HFFc6 (cell line): ENCODE results near the gene CADM2. TPM values are rescaled to one million over a fixed set of nuclear protein-coding genes. Genes with fewer than 3 reads are reported as not detected.

ENCODE experiments used
- DNase-seq: peaks from one replicate; pipeline ENCODE4 v3.0.0-alpha.2; 2018
- H3K27ac Mint-ChIP-seq: 2 replicates; pipeline ENCODE4 v1.8.0; 2020; ENCODE audit warnings: mild to moderate bottlenecking, mixed read lengths
- H3K27me3 Mint-ChIP-seq: 2 replicates; pipeline ENCODE4 v1.8.0; 2021; ENCODE audit warnings: mild to moderate bottlenecking, moderate library complexity, mixed read lengths; ENCODE audit not compliant: insufficient read depth
- H3K36me3 Mint-ChIP-seq: 2 replicates; pipeline ENCODE4 v1.8.0; 2021; ENCODE audit warnings: low read depth, mixed read lengths
- H3K4me1 Mint-ChIP-seq: 2 replicates; pipeline ENCODE4 v1.8.0; 2020; ENCODE audit warnings: low read depth, mixed read lengths
- H3K4me3 Mint-ChIP-seq: 2 replicates; pipeline ENCODE4 v1.8.0; 2020; ENCODE audit warnings: mild to moderate bottlenecking, moderate library complexity, mixed read lengths
- H3K9me3 Mint-ChIP-seq: 2 replicates; pipeline ENCODE4 v1.8.0; 2020; ENCODE audit warnings: mild to moderate bottlenecking, mixed read lengths
- CTCF ChIP-seq: fragments of 200-600 bp; sonication (generic); IDR thresholded peaks from 2 replicates; pipeline ENCODE4 v1.5.0; 2021; ENCODE audit warnings: antibody characterized with exemption, mild to moderate bottlenecking
- total RNA-seq, 6 experiments: library from RNA; stranded (reverse); fragmentation: NEBNext Ultra II Directional; extraction: Animal tissue kit (Norgen Biotek cat#: 25700); gene quantifications; 2 replicates in 1 of 6; 3 replicates in 5 of 6; pipeline ENCODE4 v1.2.3, GENCODE V29; 2021

CADM2 gene
- total RNA-seq, 6 experiments from 2014 or later: not detected

- DNase-seq: no peak
- no peak for TF ChIP-seq CTCF
- Mint-ChIP-seq H3K27me3 (no peaks in the 10 kb centered on the region), H3K36me3 (no peaks in the 10 kb centered on the region), H3K4me1 (no peaks in the 10 kb centered on the region), H3K9me3 (peaks cover 15% of the 10 kb centered on the region), H3K27ac (no peak overlapping the region), H3K4me3 (no peak overlapping the region)
Measured at GRCh38 chr3:85930718-85931117, 971.9 kb downstream of the CADM2 start.

GRCh38 chr3:85933326-85933725 lies 974.5 kb downstream of the CADM2 start:
- peaks cover 15% of the 10 kb centered on the region for H3K9me3 Mint-ChIP-seq
- TF ChIP-seq CTCF: no peak
- no peak overlapping the region for H3K4me3 Mint-ChIP-seq
- no peaks in the 10 kb centered on the region for H3K36me3 Mint-ChIP-seq
- no peak overlapping the region for H3K27ac Mint-ChIP-seq
- DNase-seq: no peak
- H3K4me1 Mint-ChIP-seq: no peaks in the 10 kb centered on the region
- no peaks in the 10 kb centered on the region for H3K27me3 Mint-ChIP-seq

GRCh38 chr3:85935171-85935570 lies 976.4 kb downstream of the CADM2 start:
- Mint-ChIP-seq H3K4me3 (no peak overlapping the region), H3K27me3 (no peaks in the 10 kb centered on the region), H3K4me1 (no peaks in the 10 kb centered on the region), H3K27ac (no peak overlapping the region), H3K36me3 (no peaks in the 10 kb centered on the region), H3K9me3 (peaks cover 15% of the 10 kb centered on the region)
- no peak for TF ChIP-seq CTCF
- DNase-seq: no peak

- Mint-ChIP-seq H3K4me3 (no peak overlapping the region), H3K27me3 (no peaks in the 10 kb centered on the region), H3K4me1 (no peaks in the 10 kb centered on the region), H3K36me3 (no peaks in the 10 kb centered on the region), H3K27ac (no peak overlapping the region), H3K9me3 (peaks cover 15% of the 10 kb centered on the region)
- DNase-seq: no peak
- TF ChIP-seq CTCF: no peak
Measured at GRCh38 chr3:85939074-85939482, 980.3 kb downstream of the CADM2 start.

- TF ChIP-seq CTCF: no peak
- no peaks in the 10 kb centered on the region for H3K4me1 Mint-ChIP-seq
- H3K36me3 Mint-ChIP-seq: no peaks in the 10 kb centered on the region
- H3K9me3 Mint-ChIP-seq: peaks cover 29% of the 10 kb centered on the region
- DNase-seq: no peak
- no peak overlapping the region for H3K4me3 Mint-ChIP-seq
- no peak overlapping the region for H3K27ac Mint-ChIP-seq
- no peaks in the 10 kb centered on the region for H3K27me3 Mint-ChIP-seq
Measured at GRCh38 chr3:85950435-85950834, 991.6 kb downstream of the CADM2 start.

- DNase-seq: no peak
- Mint-ChIP-seq H3K4me1 (no peaks in the 10 kb centered on the region), H3K36me3 (no peaks in the 10 kb centered on the region), H3K9me3 (peaks cover 15% of the 10 kb centered on the region), H3K27me3 (no peaks in the 10 kb centered on the region), H3K4me3 (no peak overlapping the region), H3K27ac (no peak overlapping the region)
- TF ChIP-seq CTCF: no peak
Measured at GRCh38 chr3:85960793-85961192, 1002.0 kb downstream of the CADM2 start.
